SK-N-SH treated with all-trans-retinoic acid at 6 μM for 48 hours (cell line): ENCODE measurements around the gene SCAF8.

Experiments
- ARNTL ChIP-seq: fragments of 450-650 bp; formaldehyde crosslinking; IDR thresholded peaks from 2 replicates; pipeline ENCODE4 v1.5.0; 2020; ENCODE audit warnings: low read depth, mild to moderate bottlenecking, moderate library complexity, borderline replicate concordance
- BACH2 ChIP-seq: fragments of 250-450 bp; sonication (Bioruptor Pico); IDR thresholded peaks from 2 replicates; pipeline ENCODE4 v1.9.0; 2021; ENCODE audit warnings: mild to moderate bottlenecking, borderline replicate concordance
- CREB5 ChIP-seq: fragments of 250-450 bp; sonication (Bioruptor Pico); IDR thresholded peaks from 2 replicates; pipeline ENCODE4 v1.5.1; 2020; ENCODE audit warnings: low read depth, mild to moderate bottlenecking, moderate library complexity
- ESRRG ChIP-seq: fragments of 250-450 bp; sonication (Bioruptor Pico); IDR thresholded peaks from 2 replicates; pipeline ENCODE4 v1.6.1; 2021; ENCODE audit warnings: mild to moderate bottlenecking
- GLIS3 ChIP-seq: fragments of 250-450 bp; sonication (Bioruptor Pico); IDR thresholded peaks from 2 replicates; pipeline ENCODE4 v1.5.0; 2020; ENCODE audit warnings: mild to moderate bottlenecking, moderate library complexity
- PATZ1 ChIP-seq: fragments of 250-450 bp; sonication (Bioruptor Pico); IDR thresholded peaks from 2 replicates; pipeline ENCODE4 v1.8.0; 2020; ENCODE audit warnings: mild to moderate bottlenecking, moderate library complexity, borderline replicate concordance
- RARB ChIP-seq: fragments of 250-450 bp; sonication (Bioruptor Pico); IDR thresholded peaks from 2 replicates; pipeline ENCODE4 v1.8.0; 2021; ENCODE audit warnings: mild to moderate bottlenecking, moderate library complexity
- SNAI2 ChIP-seq: fragments of 250-450 bp; sonication (Bioruptor Pico); IDR thresholded peaks from 2 replicates; pipeline ENCODE4 v1.5.0; 2020; ENCODE audit warnings: mild to moderate bottlenecking, moderate library complexity
- TSHZ2 ChIP-seq: fragments of 250-450 bp; sonication (Bioruptor Pico); IDR thresholded peaks from 2 replicates; pipeline ENCODE4 v1.5.0; 2020; ENCODE audit warnings: mild to moderate bottlenecking, moderate library complexity
- ZC3H10 ChIP-seq: fragments of 250-450 bp; sonication (Bioruptor Pico); IDR thresholded peaks from 2 replicates; pipeline ENCODE4 v1.5.1; 2021; ENCODE audit warnings: mild to moderate bottlenecking, moderate library complexity
- ZFP3 ChIP-seq: fragments of 250-450 bp; sonication (Bioruptor Pico); IDR thresholded peaks from 2 replicates; pipeline ENCODE4 v1.5.0; 2020; ENCODE audit warnings: mild to moderate bottlenecking, moderate library complexity
- ZFP30 ChIP-seq: fragments of 450-650 bp; formaldehyde crosslinking; IDR thresholded peaks from 2 replicates; pipeline ENCODE4 v1.5.0; 2022; ENCODE audit warnings: mild to moderate bottlenecking, moderate library complexity
- ZNF70 ChIP-seq: fragments of 450-650 bp; formaldehyde crosslinking; IDR thresholded peaks from 2 replicates; pipeline ENCODE4 v1.5.0; 2020; ENCODE audit warnings: mild to moderate bottlenecking, moderate library complexity
- ZNF8 ChIP-seq: fragments of 450-650 bp; formaldehyde crosslinking; IDR thresholded peaks from 2 replicates; pipeline ENCODE4 v1.5.0; 2020; ENCODE audit warnings: mild to moderate bottlenecking, moderate library complexity

- TF ChIP-seq ZC3H10 (CRISPR knock-in tag) (no peak), ESRRG (CRISPR knock-in tag) (no peak), PATZ1 (CRISPR knock-in tag) (no peak), CREB5 (CRISPR knock-in tag) (no peak), ZFP30 (CRISPR knock-in tag) (no peak), ARNTL (CRISPR knock-in tag) (no peak), SNAI2 (CRISPR knock-in tag) (no peak), ZFP3 (no peak), GLIS3 (CRISPR knock-in tag) (no peak), TSHZ2 (CRISPR knock-in tag) (no peak), BACH2 (CRISPR knock-in tag) (no peak), RARB (CRISPR knock-in tag) (no peak), ZNF8 (CRISPR knock-in tag) (no peak), ZNF70 (CRISPR knock-in tag) (no peak)
These were observed 67.1 kb downstream of the SCAF8 start for GRCh38 chr6:154800338-154800737.
